ENCODE results near the gene CYP8B1.

Gene CYP8B1

GRCh38 chr3:42872718-42873117 lies 3.0 kb downstream of the CYP8B1 start:
- ChIA-PET POLR2A (no interaction called here), CTCF (no interaction called here)
- H3K4me3 ChIP-seq (ENCODE audit: low read depth, low read length): no peak overlapping the region
- no peak overlapping the region for H3K27ac ChIP-seq (ENCODE audit: extremely low read depth, low read depth, low read length)
- H3K36me3 ChIP-seq (ENCODE audit: control insufficient read depth in 2 of 2, insufficient read depth in 1 of 2, low read length in 2 of 2): no peaks in the 10 kb centered on the region
- no peak for TF ChIP-seq PRDM1 (tag by site-specific recombination; IDR thresholded peaks at IDR 0.05)
- no peak for TF ChIP-seq ZNF155 (tag by site-specific recombination; IDR thresholded peaks at IDR 0.05)
- TF ChIP-seq SP7 (tag by site-specific recombination; IDR thresholded peaks at IDR 0.05): no peak
- TF ChIP-seq ZNF148 (tag by site-specific recombination; IDR thresholded peaks at IDR 0.05; ENCODE audit: borderline replicate concordance): no peak
- no peak for TF ChIP-seq ZNF514 (tag by site-specific recombination; IDR thresholded peaks at IDR 0.05)
- TF ChIP-seq ZNF175 (tag by site-specific recombination; IDR thresholded peaks at IDR 0.05): no peak
- no peak for TF ChIP-seq ZNF18 (tag by site-specific recombination; IDR thresholded peaks at IDR 0.05)
- no peak for TF ChIP-seq ZNF596 (tag by site-specific recombination; IDR thresholded peaks at IDR 0.05)
- no peak for TF ChIP-seq ZNF600 (tag by site-specific recombination; IDR thresholded peaks at IDR 0.05)
- no peak for TF ChIP-seq KLF1 (tag by site-specific recombination; IDR thresholded peaks at IDR 0.05)
- no peak for TF ChIP-seq ZNF19 (tag by site-specific recombination; IDR thresholded peaks at IDR 0.05; ENCODE audit: low read depth)
- no peak for TF ChIP-seq ZBTB21 (tag by site-specific recombination; IDR thresholded peaks at IDR 0.05)
- TF ChIP-seq ZNF146 (tag by site-specific recombination; IDR thresholded peaks at IDR 0.05): no peak
- TF ChIP-seq MEIS1 (CRISPR knock-in tag; IDR thresholded peaks at IDR 0.05; ENCODE audit: borderline replicate concordance): no peak
- TF ChIP-seq ZNF629 (tag by site-specific recombination; IDR thresholded peaks at IDR 0.05): no peak
- no peak for TF ChIP-seq REST (tag by site-specific recombination; IDR thresholded peaks at IDR 0.05)
- H3K4me1 ChIP-seq (ENCODE audit: control insufficient read depth, insufficient read depth, low read length): no peaks in the 10 kb centered on the region
- H3K9me3 ChIP-seq (ENCODE audit: control insufficient read depth, insufficient read depth, low read depth, low read length): no peaks in the 10 kb centered on the region

- H3K36me3 ChIP-seq (ENCODE audit: control insufficient read depth in 2 of 2, insufficient read depth in 1 of 2, low read length in 2 of 2): no peaks in the 10 kb centered on the region
- H3K4me3 ChIP-seq (ENCODE audit: low read depth, low read length): no peak overlapping the region
- TF ChIP-seq EGR2 (tag by site-specific recombination; IDR thresholded peaks at IDR 0.05; ENCODE audit: low read depth) (peak; percentile 18; the same call in 1 of the 2 replicates), ZNF404 (tag by site-specific recombination; IDR thresholded peaks at IDR 0.05) (no peak), ZFHX2 (tag by site-specific recombination; conservative IDR thresholded peaks at IDR 0.05) (peak; percentile 46)
- ChIA-PET CTCF (no interaction called here), POLR2A (no interaction called here)
- H3K9me3 ChIP-seq (ENCODE audit: control insufficient read depth, insufficient read depth, low read depth, low read length): no peaks in the 10 kb centered on the region
- H3K4me1 ChIP-seq (ENCODE audit: control insufficient read depth, insufficient read depth, low read length): no peaks in the 10 kb centered on the region
- no peak overlapping the region for H3K27ac ChIP-seq (ENCODE audit: extremely low read depth, low read depth, low read length)
Observed at GRCh38 chr3:42871592-42872196, 4.0 kb downstream of the CYP8B1 start.
